ENCODE measurements around the gene B4GALNT2. TPM values are rescaled to one million over a fixed set of nuclear protein-coding genes. Genes with fewer than 3 reads are reported as not detected.
A peak's percentile ranks its signal among the peaks of the same experiment; 100 is the strongest.

B4GALNT2 gene
- total RNA-seq, 1 donor from 2014 or later = 0.23 TPM

- Histone ChIP-seq H3K4me3 (no peak overlapping the region), H3K27me3 (no peaks in the 10 kb centered on the region), H3K9me3 (no peaks in the 10 kb centered on the region), H3K4me1 (no peaks in the 10 kb centered on the region), H3K27ac (no peak overlapping the region), H3K36me3 (no peaks in the 10 kb centered on the region)
- TF ChIP-seq, protein P1, sequence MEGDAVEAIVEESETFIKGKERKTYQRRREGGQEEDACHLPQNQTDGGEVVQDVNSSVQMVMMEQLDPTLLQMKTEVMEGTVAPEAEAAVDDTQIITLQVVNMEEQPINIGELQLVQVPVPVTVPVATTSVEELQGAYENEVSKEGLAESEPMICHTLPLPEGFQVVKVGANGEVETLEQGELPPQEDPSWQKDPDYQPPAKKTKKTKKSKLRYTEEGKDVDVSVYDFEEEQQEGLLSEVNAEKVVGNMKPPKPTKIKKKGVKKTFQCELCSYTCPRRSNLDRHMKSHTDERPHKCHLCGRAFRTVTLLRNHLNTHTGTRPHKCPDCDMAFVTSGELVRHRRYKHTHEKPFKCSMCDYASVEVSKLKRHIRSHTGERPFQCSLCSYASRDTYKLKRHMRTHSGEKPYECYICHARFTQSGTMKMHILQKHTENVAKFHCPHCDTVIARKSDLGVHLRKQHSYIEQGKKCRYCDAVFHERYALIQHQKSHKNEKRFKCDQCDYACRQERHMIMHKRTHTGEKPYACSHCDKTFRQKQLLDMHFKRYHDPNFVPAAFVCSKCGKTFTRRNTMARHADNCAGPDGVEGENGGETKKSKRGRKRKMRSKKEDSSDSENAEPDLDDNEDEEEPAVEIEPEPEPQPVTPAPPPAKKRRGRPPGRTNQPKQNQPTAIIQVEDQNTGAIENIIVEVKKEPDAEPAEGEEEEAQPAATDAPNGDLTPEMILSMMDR (IDR thresholded peaks at IDR 0.05) = no peak
- DNase-seq (no peak), ATAC-seq (no peak)
- intact Hi-C loops (cut with DNase I) = no loop called here
These were observed 68.0 kb downstream of the B4GALNT2 start for GRCh38 chr17:49200423-49201083.

- no peak overlapping the region for H3K27ac ChIP-seq
- no peak for ATAC-seq
- intact Hi-C loops (cut with DNase I) = no loop called here
These were observed 68.9 kb downstream of the B4GALNT2 start for GRCh38 chr17:49201481-49201927.

GRCh38 chr17:49203796-49204195, 71.2 kb downstream of the B4GALNT2 start:
- DNase-seq = no peak
- no peak for ATAC-seq
- H3K36me3 ChIP-seq = no peaks in the 10 kb centered on the region
- no peak overlapping the region for H3K4me3 ChIP-seq
- intact Hi-C loops (cut with DNase I) = no loop called here
- H3K4me1 ChIP-seq = no peaks in the 10 kb centered on the region
- no peaks in the 10 kb centered on the region for H3K9me3 ChIP-seq
- no peak overlapping the region for H3K27ac ChIP-seq
- no peaks in the 10 kb centered on the region for H3K27me3 ChIP-seq
- TF ChIP-seq, protein P1 (IDR thresholded peaks at IDR 0.05) = no peak

More at GRCh38 chr17:49201481-49201927, 68.9 kb downstream of the B4GALNT2 start:
- H3K27me3 ChIP-seq = no peaks in the 10 kb centered on the region
- H3K9me3 ChIP-seq = no peaks in the 10 kb centered on the region
- H3K36me3 ChIP-seq = no peaks in the 10 kb centered on the region
- H3K4me1 ChIP-seq = no peaks in the 10 kb centered on the region
- TF ChIP-seq, protein P1 (IDR thresholded peaks at IDR 0.05) = no peak
- no peak overlapping the region for H3K4me3 ChIP-seq
- DNase-seq = peak; percentile 26

DNA sequence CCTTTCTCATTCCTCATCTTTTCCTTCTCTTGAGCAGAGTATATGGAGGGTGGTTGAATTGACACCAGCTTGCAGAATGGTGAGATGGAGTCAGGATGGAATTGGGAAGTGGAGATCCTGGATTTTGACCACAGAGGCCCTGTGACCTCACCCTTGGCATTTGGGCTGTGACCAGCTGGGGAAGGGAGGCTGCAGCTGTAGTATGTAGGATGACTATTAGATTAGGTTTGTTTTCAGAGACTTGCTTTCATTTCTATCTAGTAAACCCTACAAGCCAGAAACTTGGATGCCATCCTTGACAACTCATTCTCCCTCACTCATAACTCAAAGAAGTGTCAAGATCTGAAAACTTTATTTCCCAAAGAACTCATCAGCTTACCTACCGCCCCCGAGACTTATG, 71.9 kb downstream of the B4GALNT2 start:
- no peak for ATAC-seq
- Histone ChIP-seq H3K4me1 (peaks cover 3% of the 10 kb centered on the region), H3K4me3 (no peak overlapping the region), H3K27me3 (peaks cover 5% of the 10 kb centered on the region), H3K27ac (no peak overlapping the region), H3K9me3 (no peaks in the 10 kb centered on the region), H3K36me3 (no peaks in the 10 kb centered on the region)
- TF ChIP-seq, protein P1 (IDR thresholded peaks at IDR 0.05) = no peak
- no peak for DNase-seq
- intact Hi-C loops (cut with DNase I) = no loop called here

DNA sequence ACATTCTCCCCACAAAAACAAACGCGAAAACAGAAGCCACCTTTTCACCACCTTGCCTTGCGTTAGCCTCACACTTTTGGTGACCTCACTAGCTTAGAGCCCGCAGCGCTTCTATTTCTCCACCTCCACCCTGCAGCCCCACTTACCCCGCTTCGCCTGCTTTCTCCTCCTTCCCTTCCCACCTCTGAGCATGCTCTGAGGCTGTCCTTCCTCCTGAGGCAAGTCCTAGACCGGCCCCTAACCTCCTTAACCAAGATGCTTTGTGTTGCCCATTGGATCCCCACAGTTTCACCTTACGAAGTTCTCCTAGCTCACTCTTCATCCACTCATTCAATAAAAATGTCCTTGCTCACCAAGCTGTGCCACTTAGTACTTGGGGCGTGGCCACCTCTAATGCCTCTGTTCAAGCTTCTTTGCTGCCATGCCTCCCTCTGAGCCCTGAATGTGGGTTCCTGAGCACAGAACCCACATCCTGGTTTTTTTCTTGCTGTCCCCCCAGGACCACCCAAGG, 76.5 kb downstream of the B4GALNT2 start:
- H3K4me1 ChIP-seq = peaks cover 17% of the 10 kb centered on the region
- ATAC-seq (no peak), DNase-seq (no peak)
- no peaks in the 10 kb centered on the region for H3K9me3 ChIP-seq
- intact Hi-C loops (cut with DNase I) = no loop called here
- H3K27ac ChIP-seq = peak overlapping the region; percentile 84
- H3K36me3 ChIP-seq = no peaks in the 10 kb centered on the region
- peaks cover 5% of the 10 kb centered on the region for H3K27me3 ChIP-seq
- TF ChIP-seq, protein P1 (IDR thresholded peaks at IDR 0.05) = no peak
- H3K4me3 ChIP-seq = peak overlapping the region; percentile 58

Data from upper lobe of right lung (tissue), 1 donor.